B cell (primary cell): ENCODE measurements around the gene AIM2.

Experiments
- CTCF ChIP-seq: fragments of 200-600 bp; IDR thresholded peaks from one replicate; pipeline ENCODE4 v1.8.0; 2022; ENCODE audit warnings: antibody characterized with exemption, mild to moderate bottlenecking
- EZH2 ChIP-seq: IDR thresholded peaks from 2 replicates; pipeline ENCODE4 v1.6.1; 2012; ENCODE audit warnings: borderline replicate concordance, low read depth, mild to moderate bottlenecking, moderate library complexity, low read length; ENCODE audit not compliant: insufficient read depth, poor library complexity, severe bottlenecking

- TF ChIP-seq EZH2 (no peak), CTCF (no peak)
Measured at GRCh38 chr1:159088050-159088449, 11.5 kb upstream of the AIM2 start.
